H9 (cell line): ENCODE data around the gene RHBDD3. TPM values are rescaled to one million over a fixed set of nuclear protein-coding genes. Genes with fewer than 3 reads are reported as not detected.
A peak's percentile ranks its signal among the peaks of the same experiment; 100 is the strongest.

ENCODE experiments used
- DNase-seq: peaks from one replicate; pipeline ENCODE4 v3.0.0-alpha.2; 2017
- H2AFZ ChIP-seq: one replicate; pipeline ENCODE4 v1.6.1; 2013; ENCODE audit warnings: mild to moderate bottlenecking, low read length, control low read depth, moderate library complexity
- H2AK5ac ChIP-seq: 2 replicates; pipeline ENCODE4 v1.6.1; 2013; ENCODE audit warnings: low read length, control low read depth, mixed read lengths; ENCODE audit not compliant: insufficient read length
- H2BK120ac ChIP-seq: one replicate; pipeline ENCODE4 v1.6.1; 2013; ENCODE audit warnings: low read depth, mild to moderate bottlenecking, low read length, control low read depth, inconsistent platforms; ENCODE audit not compliant: poor library complexity, severe bottlenecking
- H2BK12ac ChIP-seq: 2 replicates; pipeline ENCODE4 v1.6.1; 2013; ENCODE audit warnings: low read length, control low read depth, mixed read lengths, low read depth; ENCODE audit not compliant: insufficient read length
- H2BK15ac ChIP-seq: 2 replicates; pipeline ENCODE4 v1.6.1; 2013; ENCODE audit warnings: low read depth, low read length, control low read depth
- H2BK20ac ChIP-seq: one replicate; pipeline ENCODE4 v1.6.1; 2013; ENCODE audit warnings: low read depth, mild to moderate bottlenecking, low read length, control low read depth, inconsistent platforms; ENCODE audit not compliant: poor library complexity, severe bottlenecking
- H2BK5ac ChIP-seq: 2 replicates; pipeline ENCODE4 v1.6.1; 2013; ENCODE audit warnings: low read length, control low read depth, mixed read lengths; ENCODE audit not compliant: insufficient read length
- H3K14ac ChIP-seq: 2 replicates; pipeline ENCODE4 v1.6.1; 2013; ENCODE audit warnings: low read length, control low read depth; ENCODE audit not compliant: insufficient read depth
- H3K18ac ChIP-seq: 2 replicates; pipeline ENCODE4 v1.6.1; 2013; ENCODE audit warnings: low read depth, mild to moderate bottlenecking, mixed read lengths, low read length, control low read depth; ENCODE audit not compliant: insufficient read length
- H3K23ac ChIP-seq: 2 replicates; pipeline ENCODE4 v1.6.1; 2013; ENCODE audit warnings: low read length, control low read depth, mixed read lengths, low read depth; ENCODE audit not compliant: insufficient read length
- H3K23me2 ChIP-seq: 2 replicates; pipeline ENCODE4 v1.6.1; 2013; ENCODE audit warnings: low read depth, mild to moderate bottlenecking, mixed read lengths, low read length, control low read depth; ENCODE audit not compliant: insufficient read length, poor library complexity, severe bottlenecking
- H3K27ac ChIP-seq: 2 replicates; pipeline ENCODE4 v1.5.1; 2013; ENCODE audit warnings: low read length, control low read depth, mixed read lengths, low read depth; ENCODE audit not compliant: insufficient read length
- H3K27me3 ChIP-seq: 2 replicates; pipeline ENCODE4 v1.6.1; 2013; ENCODE audit warnings: low read length, control low read depth, inconsistent platforms; ENCODE audit not compliant: insufficient read depth
- H3K4ac ChIP-seq: 2 replicates; pipeline ENCODE4 v1.6.1; 2013; ENCODE audit warnings: low read depth, mild to moderate bottlenecking, control low read depth, inconsistent platforms, low read length, moderate library complexity
- H3K4me1 ChIP-seq: 2 replicates; pipeline ENCODE4 v1.6.1; 2013; ENCODE audit warnings: low read length, control low read depth, inconsistent platforms; ENCODE audit not compliant: insufficient read depth
- H3K4me2 ChIP-seq: 2 replicates; pipeline ENCODE4 v1.6.1; 2013; ENCODE audit warnings: low read length, control low read depth, mixed read lengths; ENCODE audit not compliant: insufficient read length, insufficient read depth
- H3K56ac ChIP-seq: 2 replicates; pipeline ENCODE4 v1.6.1; 2013; ENCODE audit warnings: low read depth, mild to moderate bottlenecking, mixed read lengths, low read length, control low read depth; ENCODE audit not compliant: insufficient read length
- H3K79me1 ChIP-seq: 2 replicates; pipeline ENCODE4 v1.6.1; 2013; ENCODE audit warnings: low read depth, mild to moderate bottlenecking, moderate library complexity, low read length, control low read depth, inconsistent platforms; ENCODE audit not compliant: insufficient read depth, poor library complexity, severe bottlenecking
- H3K79me2 ChIP-seq: 2 replicates; pipeline ENCODE4 v1.6.1; 2013; ENCODE audit warnings: low read length, control low read depth, inconsistent platforms; ENCODE audit not compliant: insufficient read depth
- H3K9ac ChIP-seq: 2 replicates; pipeline ENCODE4 v1.6.1; 2013; ENCODE audit warnings: low read length, control low read depth, mixed read lengths; ENCODE audit not compliant: insufficient read length; ENCODE audit errors: extremely low read depth
- H3K9me3 ChIP-seq: one replicate; pipeline ENCODE4 v1.6.1; 2013; ENCODE audit warnings: low read depth, low read length, inconsistent platforms; ENCODE audit not compliant: control insufficient read depth
- H3T11ph ChIP-seq: one replicate; pipeline ENCODE4 v1.6.1; 2013; ENCODE audit warnings: mild to moderate bottlenecking, low read length, control low read depth, inconsistent platforms
- H4K20me1 ChIP-seq: one replicate; pipeline ENCODE4 v1.6.1; 2013; ENCODE audit not compliant: control insufficient read depth, insufficient read length, insufficient read depth
- H4K5ac ChIP-seq: 2 replicates; pipeline ENCODE4 v1.6.1; 2013; ENCODE audit warnings: low read depth, mild to moderate bottlenecking, mixed read lengths, low read length, control low read depth; ENCODE audit not compliant: insufficient read length
- H4K8ac ChIP-seq: replicated peaks from 2 replicates; pipeline ENCODE4 v1.6.1; 2013; ENCODE audit warnings: low read length, control low read depth, mixed read lengths, low read depth; ENCODE audit not compliant: insufficient read length
- H4K91ac ChIP-seq: 2 replicates; pipeline ENCODE4 v1.6.1; 2013; ENCODE audit warnings: low read depth, mild to moderate bottlenecking, moderate library complexity, mixed read lengths, low read length, control low read depth; ENCODE audit not compliant: insufficient read length
- H3K27ac Mint-ChIP-seq, 3 experiments: 2 replicates in 2 of 3; 3 replicates in 1 of 3; pipeline ENCODE4 v1.8.0; 2020 to 2021; ENCODE audit warnings: mixed read lengths in 3 of 3, mild to moderate bottlenecking in 1 of 3, moderate library complexity in 1 of 3
- H3K27me3 Mint-ChIP-seq: 2 replicates; pipeline ENCODE4 v1.8.0; 2021; ENCODE audit warnings: low read depth, mild to moderate bottlenecking, moderate library complexity, mixed read lengths
- H3K36me3 Mint-ChIP-seq, 3 experiments: 2 replicates in 2 of 3; 3 replicates in 1 of 3; pipeline ENCODE4 v1.8.0; 2020 to 2021; ENCODE audit warnings: low read depth in 3 of 3, mixed read lengths in 3 of 3; ENCODE audit not compliant: insufficient read depth in 1 of 3
- H3K4me1 Mint-ChIP-seq, 2 experiments: 2 replicates each; pipeline ENCODE4 v1.8.0; 2020; ENCODE audit warnings: mixed read lengths in 2 of 2
- H3K4me3 Mint-ChIP-seq, 2 experiments: 2 replicates in 1 of 2; 3 replicates in 1 of 2; pipeline ENCODE4 v1.8.0; 2020 to 2021; ENCODE audit warnings: mild to moderate bottlenecking in 2 of 2, mixed read lengths in 2 of 2, moderate library complexity in 1 of 2
- H3K9me3 Mint-ChIP-seq, 2 experiments: 2 replicates in 1 of 2; 3 replicates in 1 of 2; pipeline ENCODE4 v1.8.0; 2020; ENCODE audit warnings: mild to moderate bottlenecking in 2 of 2, mixed read lengths in 2 of 2, moderate library complexity in 1 of 2
- WGBS: extraction: QIAGEN DNeasy Blood & Tissue Kit; methylation state at CpG from one replicate; pipeline ENCODE4 v1.1.7; 2013; ENCODE audit warnings: missing lambda C conversion rate, low lambda C conversion rate, mixed read lengths; ENCODE audit not compliant: insufficient read length; ENCODE audit errors: extremely low coverage; 5-methylcytosine and 5-hydroxymethylcytosine counted together
- total RNA-seq: library from RNA; stranded (reverse); gene quantifications from 2 replicates; pipeline ENCODE4 v1.2.1, GENCODE V29; 2021
- TF ChIP-seq, protein P1 (sequence below): fragments of 200-600 bp; sonication (generic); conservative IDR thresholded peaks from 3 replicates; pipeline ENCODE4 v1.8.0; 2021; ENCODE audit warnings: antibody characterized with exemption, mild to moderate bottlenecking

Gene RHBDD3
- total RNA-seq, 1 experiment from 2014 or later = 99.7 TPM

DNA sequence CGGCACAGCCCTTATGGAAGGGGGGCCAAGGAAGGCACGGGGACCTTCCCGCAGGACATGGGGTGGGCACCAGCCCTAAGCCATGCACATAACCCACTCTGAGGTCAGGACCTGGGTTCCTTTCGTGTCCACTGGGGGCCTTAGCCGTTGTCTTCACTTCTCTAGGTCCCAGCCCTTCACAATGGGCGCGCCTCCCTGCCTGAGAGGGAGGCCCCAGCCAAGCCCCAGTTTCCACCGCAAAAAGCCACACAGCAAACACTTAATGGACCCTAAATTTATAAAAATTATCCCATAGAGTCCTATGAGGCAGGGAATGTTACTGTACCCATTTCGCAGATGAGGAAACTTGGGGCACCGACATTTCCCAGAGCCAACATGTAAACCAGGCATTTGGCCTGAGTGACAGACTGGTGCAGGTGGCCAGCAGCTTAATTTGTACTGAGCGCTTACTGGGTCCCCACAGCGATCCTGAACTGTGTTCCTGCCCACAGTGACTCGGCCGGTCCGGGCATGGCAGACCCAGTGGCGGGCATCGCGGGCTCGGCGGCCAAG, 39.9 kb upstream of the RHBDD3 start:
- H3K4me1 Mint-ChIP-seq = peaks cover 15 to 32% of the 10 kb centered on the region in 2 experiments
- no peak overlapping the region for H3K56ac ChIP-seq
- H3K27ac ChIP-seq = no peak overlapping the region
- no peak overlapping the region for H3T11ph ChIP-seq
- H3K36me3 Mint-ChIP-seq = no peaks in the 10 kb centered on the region; a peak in 2 of 7 replicates
- H2BK20ac ChIP-seq = no peak overlapping the region
- H2BK5ac ChIP-seq = no peak overlapping the region
- H3K79me2 ChIP-seq = no peaks in the 10 kb centered on the region
- no peaks in the 10 kb centered on the region for H3K79me1 ChIP-seq
- no peaks in the 10 kb centered on the region for H3K9me3 ChIP-seq
- H3K27ac Mint-ChIP-seq = no peak overlapping the region; a peak in 1 of 7 replicates
- H3K9me3 Mint-ChIP-seq = peaks cover 0 to 3% of the 10 kb centered on the region in 2 experiments; a peak in 2 of 5 replicates
- H4K8ac ChIP-seq = no peak overlapping the region
- DNase-seq = no peak
- H4K91ac ChIP-seq = no peak overlapping the region
- no peak overlapping the region for H3K9ac ChIP-seq
- H3K18ac ChIP-seq = no peak overlapping the region
- peak overlapping the region; percentile 35 for H3K4me2 ChIP-seq
- H3K23ac ChIP-seq = no peak overlapping the region
- H2BK15ac ChIP-seq = no peak overlapping the region
- no peaks in the 10 kb centered on the region for H3K27me3 ChIP-seq
- TF ChIP-seq, protein P1, sequence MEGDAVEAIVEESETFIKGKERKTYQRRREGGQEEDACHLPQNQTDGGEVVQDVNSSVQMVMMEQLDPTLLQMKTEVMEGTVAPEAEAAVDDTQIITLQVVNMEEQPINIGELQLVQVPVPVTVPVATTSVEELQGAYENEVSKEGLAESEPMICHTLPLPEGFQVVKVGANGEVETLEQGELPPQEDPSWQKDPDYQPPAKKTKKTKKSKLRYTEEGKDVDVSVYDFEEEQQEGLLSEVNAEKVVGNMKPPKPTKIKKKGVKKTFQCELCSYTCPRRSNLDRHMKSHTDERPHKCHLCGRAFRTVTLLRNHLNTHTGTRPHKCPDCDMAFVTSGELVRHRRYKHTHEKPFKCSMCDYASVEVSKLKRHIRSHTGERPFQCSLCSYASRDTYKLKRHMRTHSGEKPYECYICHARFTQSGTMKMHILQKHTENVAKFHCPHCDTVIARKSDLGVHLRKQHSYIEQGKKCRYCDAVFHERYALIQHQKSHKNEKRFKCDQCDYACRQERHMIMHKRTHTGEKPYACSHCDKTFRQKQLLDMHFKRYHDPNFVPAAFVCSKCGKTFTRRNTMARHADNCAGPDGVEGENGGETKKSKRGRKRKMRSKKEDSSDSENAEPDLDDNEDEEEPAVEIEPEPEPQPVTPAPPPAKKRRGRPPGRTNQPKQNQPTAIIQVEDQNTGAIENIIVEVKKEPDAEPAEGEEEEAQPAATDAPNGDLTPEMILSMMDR = no peak
- H2BK120ac ChIP-seq = no peak overlapping the region
- H3K27me3 Mint-ChIP-seq = peaks cover 14% of the 10 kb centered on the region
- no CpG with 5 or more reads among the region's 20 CpGs for WGBS
- no peaks in the 10 kb centered on the region for H4K20me1 ChIP-seq
- H4K5ac ChIP-seq = no peak overlapping the region
- no peak overlapping the region for H2BK12ac ChIP-seq
- H2AFZ ChIP-seq = no peak overlapping the region
- H3K4ac ChIP-seq = no peak overlapping the region
- H3K4me3 Mint-ChIP-seq = peak overlapping the region; percentile 72 to 92
- no peaks in the 10 kb centered on the region for H3K4me1 ChIP-seq
- H2AK5ac ChIP-seq = no peak overlapping the region
- peaks cover 8% of the 10 kb centered on the region for H3K23me2 ChIP-seq
- H3K14ac ChIP-seq = no peak overlapping the region
